ENCODE results near the gene C19orf73. TPM values are rescaled to one million over a fixed set of nuclear protein-coding genes. Genes with fewer than 3 reads are reported as not detected.

The C19orf73 gene
- total RNA-seq, 1 experiment from 2014 or later: 2.2 TPM

DNA sequence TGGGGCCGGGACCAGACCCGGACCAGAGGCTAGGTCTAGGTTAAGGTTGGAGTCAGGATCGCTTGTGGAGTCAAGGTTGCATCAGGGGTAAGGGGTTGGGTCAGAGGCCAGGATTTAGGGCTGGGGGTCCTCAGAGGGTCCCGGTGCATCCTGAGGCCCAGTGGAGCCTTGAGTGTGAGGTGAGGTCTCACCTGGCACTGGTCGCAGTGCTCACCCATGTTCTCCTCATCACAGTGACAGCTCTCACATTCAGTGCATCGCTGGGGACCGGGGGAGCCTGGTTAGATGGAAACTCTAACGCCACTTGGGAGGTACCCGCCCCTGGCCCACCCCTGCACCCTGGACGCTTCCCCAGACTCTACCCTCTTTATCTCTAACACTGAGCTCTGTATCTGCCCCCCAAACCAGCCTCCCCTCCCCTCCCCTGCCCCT lies 33.2 kb upstream of the C19orf73 start:
- Histone ChIP-seq H3K4me3 (replicated peaks in 1 of 2; ENCODE audit: low read depth in 1 of 2, low read length in 2 of 2) (no peak overlapping the region), H3K4me2 (ENCODE audit: low read length) (peak overlapping the region; percentile 99), H3K9me2 (ENCODE audit: insufficient read depth) (no peaks in the 10 kb centered on the region), H3K27ac (ENCODE audit: low read depth, low read length) (no peak overlapping the region; the same call in 1 of the 2 replicates), H2AFZ (ENCODE audit: low read depth, low read length, poor library complexity, severe bottlenecking) (no peak overlapping the region), H3K9me3 (ENCODE audit: control insufficient read depth in 1 of 2, insufficient read depth in 1 of 2, low read depth in 1 of 2, low read length in 2 of 2) (no peaks in the 10 kb centered on the region), H3K27me3 (ENCODE audit: insufficient read depth, low read length) (no peaks in the 10 kb centered on the region), H3K4me1 (ENCODE audit: control insufficient read depth in 1 of 2, insufficient read depth in 2 of 2, low read length in 2 of 2) (peaks cover 19 to 50% of the 10 kb centered on the region in 2 experiments), H3K36me3 (ENCODE audit: control insufficient read depth in 1 of 2, insufficient read depth in 2 of 2, low read length in 2 of 2) (no peaks in the 10 kb centered on the region), H3K9ac (ENCODE audit: low read length) (no peak overlapping the region), H4K20me1 (ENCODE audit: insufficient read depth) (no peaks in the 10 kb centered on the region), H3K79me2 (ENCODE audit: insufficient read depth, low read length) (no peaks in the 10 kb centered on the region)
- no peak for ATAC-seq
- no TSS peak for BruUV-seq (replicated peaks)
- CTCF ChIA-PET: interaction anchor here (0.7 to 2.1 kb wide), 1 partner anchor 47 kb away, joined by 3 to 13 read pairs; no protein-coding TSS in a partner anchor
- intact Hi-C loops (cut with micrococcal nuclease): no loop called here
- POLR2A ChIA-PET: no interaction called here
- TF ChIP-seq YY1 (IDR thresholded peaks at IDR 0.05; ENCODE audit: extremely low read depth, insufficient replicate concordance, low read depth, low read length) (no peak), JUND (IDR thresholded peaks at IDR 0.05) (no peak), CBX3 (IDR thresholded peaks at IDR 0.05; ENCODE audit: low read depth) (no peak), SIN3A (IDR thresholded peaks at IDR 0.05; ENCODE audit: low read depth) (no peak), POLR2A (IDR thresholded peaks at IDR 0.05; ENCODE audit: borderline replicate concordance, extremely low read depth, insufficient read depth, insufficient read length) (no peak), SRF (IDR thresholded peaks at IDR 0.05; ENCODE audit: low read depth) (no peak)
- TF ChIP-seq, protein P1, sequence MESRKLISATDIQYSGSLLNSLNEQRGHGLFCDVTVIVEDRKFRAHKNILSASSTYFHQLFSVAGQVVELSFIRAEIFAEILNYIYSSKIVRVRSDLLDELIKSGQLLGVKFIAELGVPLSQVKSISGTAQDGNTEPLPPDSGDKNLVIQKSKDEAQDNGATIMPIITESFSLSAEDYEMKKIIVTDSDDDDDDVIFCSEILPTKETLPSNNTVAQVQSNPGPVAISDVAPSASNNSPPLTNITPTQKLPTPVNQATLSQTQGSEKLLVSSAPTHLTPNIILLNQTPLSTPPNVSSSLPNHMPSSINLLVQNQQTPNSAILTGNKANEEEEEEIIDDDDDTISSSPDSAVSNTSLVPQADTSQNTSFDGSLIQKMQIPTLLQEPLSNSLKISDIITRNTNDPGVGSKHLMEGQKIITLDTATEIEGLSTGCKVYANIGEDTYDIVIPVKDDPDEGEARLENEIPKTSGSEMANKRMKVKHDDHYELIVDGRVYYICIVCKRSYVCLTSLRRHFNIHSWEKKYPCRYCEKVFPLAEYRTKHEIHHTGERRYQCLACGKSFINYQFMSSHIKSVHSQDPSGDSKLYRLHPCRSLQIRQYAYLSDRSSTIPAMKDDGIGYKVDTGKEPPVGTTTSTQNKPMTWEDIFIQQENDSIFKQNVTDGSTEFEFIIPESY (IDR thresholded peaks at IDR 0.05; ENCODE audit: extremely low read depth, insufficient replicate concordance, low read length): no peak
- no peak for DNase-seq (ENCODE audit: low read depth, low spot score)
- RAD21 ChIA-PET (ENCODE audit: low non-redundant PET in 1 of 2, low total read pairs in 2 of 2, uncharacterized antibody in 2 of 2, unreplicated experiment in 2 of 2): interaction anchor here in 1 of 2 experiments (0.6 kb wide), 1 partner anchor 24 kb away, joined by 5 read pairs; no protein-coding TSS in a partner anchor
